MG63 (cell line): ENCODE results near the gene ACADM. TPM values are rescaled to one million over a fixed set of nuclear protein-coding genes. Genes with fewer than 3 reads are reported as not detected.
A peak's percentile ranks its signal among the peaks of the same experiment; 100 is the strongest.
"Not testable (repeated sequence)": the region's sequence is repeated elsewhere in the genome, so short reads cannot be mapped to it uniquely, and the experiment has no call there.

ENCODE experiments used
- DNase-seq: peaks from one replicate; pipeline ENCODE4 v3.0.0-alpha.2; 2020
- H3K27me3 ChIP-seq: fragments of 250-450 bp; sonication (Bioruptor Pico); 2 replicates; pipeline ENCODE4 v1.5.1; 2020; ENCODE audit warnings: mild to moderate bottlenecking, moderate library complexity
- H3K36me3 ChIP-seq: fragments of 250-450 bp; sonication (Bioruptor Pico); 2 replicates; pipeline ENCODE4 v1.5.1; 2020; ENCODE audit warnings: mild to moderate bottlenecking, moderate library complexity
- H3K4me3 ChIP-seq: fragments of 250-450 bp; sonication (Bioruptor Pico); 2 replicates; pipeline ENCODE4 v1.5.1; 2020; ENCODE audit warnings: mild to moderate bottlenecking, moderate library complexity
- H3K9me3 ChIP-seq: fragments of 250-450 bp; sonication (Bioruptor Pico); 2 replicates; pipeline ENCODE4 v1.5.1; 2020; ENCODE audit warnings: mild to moderate bottlenecking, moderate library complexity
- total RNA-seq: library from RNA; depleted of rRNA; stranded (reverse); fragments of >200 nt; shearing (Covaris generic); gene quantifications from 2 replicates; pipeline ENCODE4 v1.2.3, GENCODE V29; 2014; ENCODE audit warnings: low replicate concordance

ACADM gene
- total RNA-seq, 1 experiment from 2014 or later = 26.9 TPM

- H3K27me3 ChIP-seq, H3K4me3 ChIP-seq, DNase-seq, H3K9me3 ChIP-seq, H3K36me3 ChIP-seq: not testable (repeated sequence)
These were observed 54.2 kb downstream of the ACADM start for GRCh38 chr1:75778694-75779093.

GRCh38 chr1:75780183-75780582 lies 55.7 kb downstream of the ACADM start:
- not testable (repeated sequence) for H3K4me3 ChIP-seq, H3K36me3 ChIP-seq, DNase-seq, H3K27me3 ChIP-seq, H3K9me3 ChIP-seq

GRCh38 chr1:75783920-75784319 lies 59.4 kb downstream of the ACADM start:
- peaks cover 24% of the 10 kb centered on the region for H3K36me3 ChIP-seq
- not testable (repeated sequence) for DNase-seq, H3K9me3 ChIP-seq, H3K27me3 ChIP-seq, H3K4me3 ChIP-seq

- Histone ChIP-seq H3K36me3 (peaks cover 39% of the 10 kb centered on the region), H3K9me3 (no peaks in the 10 kb centered on the region), H3K4me3 (peak overlapping the region; percentile 67), H3K27me3 (no peaks in the 10 kb centered on the region)
- no peak for DNase-seq
These were observed 60.9 kb downstream of the ACADM start for GRCh38 chr1:75785320-75785982.

DNA sequence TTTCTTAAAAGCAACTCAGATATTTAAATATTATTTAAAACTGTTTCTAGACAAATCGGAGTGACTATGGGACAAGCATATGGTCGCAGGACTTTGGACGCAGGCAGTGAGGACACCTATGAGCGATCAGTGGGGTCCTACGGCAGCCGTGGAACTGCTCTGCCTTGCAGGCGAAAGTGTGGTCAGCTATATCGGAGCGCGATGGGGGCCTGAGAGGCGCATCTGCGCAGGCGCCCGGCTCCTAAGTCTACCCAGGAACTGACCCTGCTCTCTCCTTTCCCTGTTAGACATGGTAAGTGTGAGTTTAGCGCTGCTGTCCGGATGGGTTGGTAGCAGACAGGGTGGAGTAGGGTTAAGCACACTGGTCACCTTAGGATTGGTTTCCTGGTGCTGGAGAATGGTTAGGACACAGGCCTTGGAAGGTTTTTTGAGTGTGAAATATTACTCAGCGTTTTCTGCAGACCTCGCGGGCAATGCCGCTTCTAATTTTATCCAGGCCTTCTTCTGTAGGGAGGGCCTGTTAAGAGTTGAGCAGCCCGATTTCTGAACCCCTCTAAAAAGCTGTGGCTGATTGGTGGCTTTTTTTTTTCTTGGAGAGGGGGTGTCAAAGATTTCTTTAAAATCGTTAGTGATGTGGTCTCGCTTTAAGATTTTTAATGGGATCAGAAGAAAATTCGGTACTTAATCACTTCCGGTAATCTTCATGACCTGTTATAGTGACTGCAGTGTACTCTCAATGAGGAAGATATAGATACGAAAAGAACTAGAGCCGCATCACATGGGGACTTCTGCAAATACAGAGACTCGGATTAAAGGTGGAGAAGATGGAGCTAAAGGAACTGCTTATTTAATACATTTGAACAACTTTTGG lies 61.7 kb downstream of the ACADM start, which contains the start of gene RABGGTB:
TSS of gene RABGGTB (plus strand) at position 274 of the 871 bp plus-strand sequence. CDS start at position 290, 16 bp downstream.
- H3K36me3 ChIP-seq = peaks cover 47% of the 10 kb centered on the region

GRCh38 chr1:75786901-75787493 lies 62.5 kb downstream of the ACADM start:
- DNase-seq = no peak
- Histone ChIP-seq H3K36me3 (peaks cover 55% of the 10 kb centered on the region), H3K4me3 (peak overlapping the region; percentile 67), H3K9me3 (no peaks in the 10 kb centered on the region), H3K27me3 (no peaks in the 10 kb centered on the region)

More for the DNA sequence above, 61.7 kb downstream of the ACADM start, which contains the start of gene RABGGTB:
- H3K27me3 ChIP-seq = no peaks in the 10 kb centered on the region
- H3K9me3 ChIP-seq = no peaks in the 10 kb centered on the region
- DNase-seq = peak; percentile 94
- H3K4me3 ChIP-seq = peak within 1 kb of the TSS; percentile 67

DNA sequence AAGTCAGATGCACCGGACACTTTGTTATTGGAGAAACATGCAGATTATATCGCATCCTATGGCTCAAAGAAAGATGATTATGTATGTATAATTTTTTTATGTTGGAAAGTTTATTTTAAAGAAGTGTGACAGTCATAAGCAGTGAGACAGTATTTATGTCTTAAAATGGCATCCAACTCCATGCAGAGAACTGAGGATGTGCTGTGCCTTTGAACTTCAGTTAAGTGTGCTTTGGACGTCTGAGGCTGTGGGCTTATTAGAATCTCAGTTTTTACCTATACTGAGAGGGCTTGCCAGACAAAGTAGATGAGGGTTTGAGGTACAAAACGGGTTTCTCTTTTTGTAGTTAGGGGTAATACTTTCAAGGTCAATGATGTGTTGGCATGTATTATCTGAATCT lies 63.0 kb downstream of the ACADM start:
- Histone ChIP-seq H3K4me3 (peak overlapping the region; percentile 67), H3K36me3 (peaks cover 60% of the 10 kb centered on the region), H3K9me3 (no peaks in the 10 kb centered on the region), H3K27me3 (no peaks in the 10 kb centered on the region)
- DNase-seq = no peak

DNA sequence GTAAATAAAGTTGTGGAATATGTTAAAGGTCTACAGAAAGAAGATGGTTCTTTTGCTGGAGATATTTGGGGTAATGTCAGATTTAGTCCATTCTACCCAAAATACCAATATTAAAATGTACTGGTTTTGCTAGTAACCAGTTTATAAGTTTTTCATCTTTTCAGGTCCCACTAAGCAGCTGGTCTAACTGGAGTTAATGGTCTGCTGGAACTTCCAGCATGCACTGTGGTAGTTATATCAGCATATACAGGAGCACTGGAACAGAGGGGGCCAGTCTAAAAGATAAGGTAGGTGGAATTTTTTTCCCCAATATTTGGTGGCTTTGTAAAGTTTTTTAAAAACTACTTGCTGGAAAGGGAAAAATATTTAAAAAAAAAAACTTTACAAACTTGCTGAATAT lies 65.5 kb downstream of the ACADM start:
- peak overlapping the region; percentile 67 for H3K4me3 ChIP-seq

GRCh38 chr1:75791022-75791421 lies 66.5 kb downstream of the ACADM start:
- peak overlapping the region; percentile 67 for H3K4me3 ChIP-seq
- H3K9me3 ChIP-seq = peaks cover 2% of the 10 kb centered on the region; the same call in 1 of the 2 replicates
- no peak for DNase-seq
- no peaks in the 10 kb centered on the region; the same call in 1 of the 2 replicates for H3K27me3 ChIP-seq
- peaks cover 94% of the 10 kb centered on the region for H3K36me3 ChIP-seq

More for the DNA sequence above, 65.5 kb downstream of the ACADM start:
- DNase-seq = no peak
- Histone ChIP-seq H3K36me3 (peaks cover 84% of the 10 kb centered on the region), H3K9me3 (no peaks in the 10 kb centered on the region), H3K27me3 (no peaks in the 10 kb centered on the region)

DNA sequence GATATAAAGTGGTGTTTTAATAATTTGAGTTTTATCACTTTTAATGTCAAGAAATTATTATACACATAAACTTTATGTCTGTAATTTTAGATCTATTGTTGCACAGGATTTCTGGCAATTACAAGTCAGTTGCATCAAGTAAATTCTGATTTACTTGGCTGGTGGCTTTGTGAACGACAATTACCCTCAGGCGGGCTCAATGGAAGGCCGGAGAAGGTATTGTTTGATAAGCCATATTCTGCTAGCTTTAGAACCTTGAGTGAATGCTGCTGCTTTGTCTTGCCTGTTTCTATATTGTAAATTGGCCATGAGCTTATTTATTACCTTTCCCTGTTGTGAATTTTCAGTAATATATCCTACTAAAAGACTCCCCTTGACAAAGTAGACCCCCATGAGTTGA lies 67.6 kb downstream of the ACADM start:
- H3K27me3 ChIP-seq = no peaks in the 10 kb centered on the region; the same call in 1 of the 2 replicates
- peaks cover 94% of the 10 kb centered on the region for H3K36me3 ChIP-seq
- peak overlapping the region; percentile 14; the same call in 1 of the 2 replicates for H3K4me3 ChIP-seq
- peaks cover 5% of the 10 kb centered on the region; the same call in 1 of the 2 replicates for H3K9me3 ChIP-seq
- DNase-seq = no peak

GRCh38 chr1:75794382-75794781 lies 69.9 kb downstream of the ACADM start:
- Histone ChIP-seq H3K4me3 (no peak overlapping the region), H3K9me3 (peaks cover 5% of the 10 kb centered on the region; the same call in 1 of the 2 replicates), H3K27me3 (no peaks in the 10 kb centered on the region; the same call in 1 of the 2 replicates), H3K36me3 (peaks cover 71% of the 10 kb centered on the region)
- DNase-seq = no peak

DNA sequence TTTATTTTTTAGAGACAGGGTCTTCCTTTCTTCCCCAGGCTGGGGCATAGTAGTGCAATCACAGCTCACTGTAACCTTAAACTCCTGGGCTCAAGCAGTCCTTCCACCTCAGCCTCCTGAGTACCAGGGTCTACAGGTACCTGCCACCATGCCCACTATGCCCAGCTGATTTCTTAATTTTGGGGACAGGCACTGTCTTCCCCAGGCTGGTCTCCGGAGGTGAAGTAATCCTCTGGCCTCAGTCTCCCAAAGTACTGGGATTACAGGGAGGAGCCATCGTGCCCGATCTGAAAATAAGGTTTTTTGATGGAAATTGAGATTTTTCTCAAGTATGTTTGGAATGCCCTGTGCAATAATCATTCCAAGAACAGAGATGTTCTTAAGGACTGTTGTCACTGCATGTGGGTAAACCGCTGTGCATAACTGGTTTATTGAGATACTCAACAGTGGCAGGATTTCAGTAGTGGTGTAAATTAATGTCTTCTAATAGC lies 71.2 kb downstream of the ACADM start:
- no peak for DNase-seq
- H3K4me3 ChIP-seq = no peak overlapping the region
- H3K36me3 ChIP-seq = peaks cover 57% of the 10 kb centered on the region
- peaks cover 5% of the 10 kb centered on the region; the same call in 1 of the 2 replicates for H3K9me3 ChIP-seq
- H3K27me3 ChIP-seq = no peaks in the 10 kb centered on the region; the same call in 1 of the 2 replicates

- peaks cover 5% of the 10 kb centered on the region; the same call in 1 of the 2 replicates for H3K9me3 ChIP-seq
- H3K4me3 ChIP-seq = no peak within 1 kb of the TSS
- peak; percentile 47 for DNase-seq
- peaks cover 49% of the 10 kb centered on the region for H3K36me3 ChIP-seq
- H3K27me3 ChIP-seq = no peaks in the 10 kb centered on the region; the same call in 1 of the 2 replicates
These were observed 72.1 kb downstream of the ACADM start, which contains the start of gene MSH4 for GRCh38 chr1:75796376-75797272. TSS of gene MSH4 (plus strand) at chr1:75796882. CDS start at chr1:75796986, 104 bp downstream.

- H3K27me3 ChIP-seq = no peaks in the 10 kb centered on the region; the same call in 1 of the 2 replicates
- no peak for DNase-seq
- H3K9me3 ChIP-seq = peaks cover 5% of the 10 kb centered on the region; the same call in 1 of the 2 replicates
- H3K4me3 ChIP-seq = no peak overlapping the region
- peaks cover 42% of the 10 kb centered on the region for H3K36me3 ChIP-seq
These were observed 72.7 kb downstream of the ACADM start for GRCh38 chr1:75797273-75797588.

DNA sequence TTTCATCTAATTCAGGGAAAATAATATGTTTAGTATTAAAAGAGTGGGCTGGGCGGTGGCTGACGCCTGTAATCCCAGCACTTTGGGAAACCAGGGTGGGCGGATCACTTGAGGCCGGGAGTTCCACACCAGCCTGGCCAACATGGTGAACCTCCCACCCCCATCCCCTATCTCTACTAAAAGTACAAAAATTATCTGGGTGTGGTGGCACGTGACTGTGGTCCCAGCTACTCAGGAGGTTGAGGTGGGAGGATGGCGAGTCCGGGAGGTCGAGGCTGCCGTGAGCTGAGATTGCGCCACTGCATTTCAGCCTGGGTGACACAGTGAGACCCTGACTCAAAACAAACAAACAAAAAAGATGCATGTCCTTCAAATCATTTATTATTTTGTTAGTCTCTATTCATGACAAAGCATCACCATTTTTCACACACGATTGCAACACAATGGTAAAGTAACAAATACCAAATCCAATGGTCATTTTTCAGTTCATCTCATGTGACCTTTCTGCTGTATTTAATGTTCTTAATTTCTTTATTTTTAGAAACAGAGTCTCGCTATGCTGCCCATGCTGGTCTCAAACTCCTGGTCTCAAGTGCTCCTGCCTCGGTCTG lies 73.2 kb downstream of the ACADM start:
- DNase-seq = no peak
- peaks cover 38% of the 10 kb centered on the region for H3K36me3 ChIP-seq

More for the DNA sequence above, 73.2 kb downstream of the ACADM start:
- Histone ChIP-seq H3K27me3 (no peaks in the 10 kb centered on the region; the same call in 1 of the 2 replicates), H3K9me3 (peaks cover 5% of the 10 kb centered on the region; the same call in 1 of the 2 replicates), H3K4me3 (no peak overlapping the region)
